ENCODE results near the gene NFE2L3. TPM values are rescaled to one million over a fixed set of nuclear protein-coding genes. Genes with fewer than 3 reads are reported as not detected.

NFE2L3 gene
- total and polyA plus RNA-seq, 9 of the 15 experiments (the other 6 are each of a cell fraction or from before 2014, with no cell fraction given): 2.9 to 16.9 (median 12.4) TPM

GRCh38 chr7:26213807-26214515, 62.0 kb downstream of the NFE2L3 start (continued):
- TF ChIP-seq TCF3 (CRISPR knock-in tag; IDR thresholded peaks at IDR 0.05): no peak
- no peak for TF ChIP-seq ZFP36 (IDR thresholded peaks at IDR 0.05; ENCODE audit: low read depth, low read length, partially characterized antibody)
- no peak for TF ChIP-seq SIRT6 (IDR thresholded peaks at IDR 0.05; ENCODE audit: low read depth, low read length)
- no peak for TF ChIP-seq SAFB (IDR thresholded peaks at IDR 0.05; ENCODE audit: borderline replicate concordance, low read depth, low read length)
- no peak for TF ChIP-seq ZNF134 (CRISPR knock-in tag; conservative IDR thresholded peaks at IDR 0.05)
- no peak for TF ChIP-seq CBX3 (IDR thresholded peaks at IDR 0.05; ENCODE audit: borderline replicate concordance in 1 of 2, low read length in 2 of 2)
- no peak for TF ChIP-seq SOX6 (IDR thresholded peaks at IDR 0.05)
- TF ChIP-seq MYC (IDR thresholded peaks at IDR 0.05; ENCODE audit: low read depth, low read length): no peak
- TF ChIP-seq MYC (CRISPR knock-in tag; IDR thresholded peaks at IDR 0.05; ENCODE audit: borderline replicate concordance, low read depth): no peak
- no peak for TF ChIP-seq HNRNPK (IDR thresholded peaks at IDR 0.05; ENCODE audit: low read depth, low read length, poor library complexity, severe bottlenecking)
- TF ChIP-seq, protein P1, sequence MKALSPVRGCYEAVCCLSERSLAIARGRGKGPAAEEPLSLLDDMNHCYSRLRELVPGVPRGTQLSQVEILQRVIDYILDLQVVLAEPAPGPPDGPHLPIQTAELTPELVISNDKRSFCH (CRISPR knock-in tag; IDR thresholded peaks at IDR 0.05): no peak
- TF ChIP-seq, protein P1 (tag; IDR thresholded peaks at IDR 0.05): no peak
- TF ChIP-seq ZNF143 (CRISPR knock-in tag; IDR thresholded peaks at IDR 0.05): no peak
- TF ChIP-seq NR3C1 (CRISPR knock-in tag; IDR thresholded peaks at IDR 0.05): no peak
- no peak for TF ChIP-seq NCOA4 (IDR thresholded peaks at IDR 0.05; ENCODE audit: partially characterized antibody)
- TF ChIP-seq, protein P2, sequence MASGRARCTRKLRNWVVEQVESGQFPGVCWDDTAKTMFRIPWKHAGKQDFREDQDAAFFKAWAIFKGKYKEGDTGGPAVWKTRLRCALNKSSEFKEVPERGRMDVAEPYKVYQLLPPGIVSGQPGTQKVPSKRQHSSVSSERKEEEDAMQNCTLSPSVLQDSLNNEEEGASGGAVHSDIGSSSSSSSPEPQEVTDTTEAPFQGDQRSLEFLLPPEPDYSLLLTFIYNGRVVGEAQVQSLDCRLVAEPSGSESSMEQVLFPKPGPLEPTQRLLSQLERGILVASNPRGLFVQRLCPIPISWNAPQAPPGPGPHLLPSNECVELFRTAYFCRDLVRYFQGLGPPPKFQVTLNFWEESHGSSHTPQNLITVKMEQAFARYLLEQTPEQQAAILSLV (tag; IDR thresholded peaks at IDR 0.05): peak; percentile 24; the same call in 1 of the 2 replicates
- no peak for TF ChIP-seq NFE2 (IDR thresholded peaks at IDR 0.05; ENCODE audit: low read depth)
- TF ChIP-seq NEUROD1 (IDR thresholded peaks at IDR 0.05; ENCODE audit: borderline replicate concordance, low read depth, low read length, partially characterized antibody): no peak
- TF ChIP-seq MAFG (tag; conservative IDR thresholded peaks at IDR 0.05): no peak
- TF ChIP-seq SRSF7 (optimal IDR thresholded peaks at IDR 0.05; ENCODE audit: low read depth, low read length): no peak
- no peak for TF ChIP-seq ZZZ3 (IDR thresholded peaks at IDR 0.05)
- TF ChIP-seq, protein P3, sequence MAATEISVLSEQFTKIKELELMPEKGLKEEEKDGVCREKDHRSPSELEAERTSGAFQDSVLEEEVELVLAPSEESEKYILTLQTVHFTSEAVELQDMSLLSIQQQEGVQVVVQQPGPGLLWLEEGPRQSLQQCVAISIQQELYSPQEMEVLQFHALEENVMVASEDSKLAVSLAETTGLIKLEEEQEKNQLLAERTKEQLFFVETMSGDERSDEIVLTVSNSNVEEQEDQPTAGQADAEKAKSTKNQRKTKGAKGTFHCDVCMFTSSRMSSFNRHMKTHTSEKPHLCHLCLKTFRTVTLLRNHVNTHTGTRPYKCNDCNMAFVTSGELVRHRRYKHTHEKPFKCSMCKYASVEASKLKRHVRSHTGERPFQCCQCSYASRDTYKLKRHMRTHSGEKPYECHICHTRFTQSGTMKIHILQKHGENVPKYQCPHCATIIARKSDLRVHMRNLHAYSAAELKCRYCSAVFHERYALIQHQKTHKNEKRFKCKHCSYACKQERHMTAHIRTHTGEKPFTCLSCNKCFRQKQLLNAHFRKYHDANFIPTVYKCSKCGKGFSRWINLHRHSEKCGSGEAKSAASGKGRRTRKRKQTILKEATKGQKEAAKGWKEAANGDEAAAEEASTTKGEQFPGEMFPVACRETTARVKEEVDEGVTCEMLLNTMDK (IDR thresholded peaks at IDR 0.05; ENCODE audit: borderline replicate concordance, insufficient read depth, low read depth, low read length, poor library complexity, severe bottlenecking): no peak
- TF ChIP-seq, protein P4, sequence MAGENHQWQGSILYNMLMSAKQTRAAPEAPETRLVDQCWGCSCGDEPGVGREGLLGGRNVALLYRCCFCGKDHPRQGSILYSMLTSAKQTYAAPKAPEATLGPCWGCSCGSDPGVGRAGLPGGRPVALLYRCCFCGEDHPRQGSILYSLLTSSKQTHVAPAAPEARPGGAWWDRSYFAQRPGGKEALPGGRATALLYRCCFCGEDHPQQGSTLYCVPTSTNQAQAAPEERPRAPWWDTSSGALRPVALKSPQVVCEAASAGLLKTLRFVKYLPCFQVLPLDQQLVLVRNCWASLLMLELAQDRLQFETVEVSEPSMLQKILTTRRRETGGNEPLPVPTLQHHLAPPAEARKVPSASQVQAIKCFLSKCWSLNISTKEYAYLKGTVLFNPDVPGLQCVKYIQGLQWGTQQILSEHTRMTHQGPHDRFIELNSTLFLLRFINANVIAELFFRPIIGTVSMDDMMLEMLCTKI (IDR thresholded peaks at IDR 0.05; ENCODE audit: partially characterized antibody): no peak
